Muscle of arm (tissue), 12 donors: ENCODE results near the gene METTL9. TPM values are rescaled to one million over a fixed set of nuclear protein-coding genes. Genes with fewer than 3 reads are reported as not detected.
"Not testable (repeated sequence)": the region's sequence is repeated elsewhere in the genome, so short reads cannot be mapped to it uniquely, and the experiment has no call there.

Experiments
- DNase-seq: peaks from one replicate; pipeline ENCODE4 v3.0.0-alpha.2; 2013
- polyA plus RNA-seq, 12 donors: library from polyadenylated mRNA; unstranded; fragments of 120-200 nt; gene quantifications; one replicate each; pipeline ENCODE4 v1.2.1, GENCODE V29; 2013; ENCODE audit not compliant: insufficient read length in 12 of 12

METTL9 gene
- polyA plus RNA-seq, 12 donors: 84.0 to 132 (median 111) TPM; not detected in 1

GRCh38 chr16:21605848-21606247 is 6.5 kb downstream of the METTL9 start:
- not testable (repeated sequence) for DNase-seq

- no peak for DNase-seq
Observed at GRCh38 chr16:21608639-21609328, 9.4 kb downstream of the METTL9 start.

DNA sequence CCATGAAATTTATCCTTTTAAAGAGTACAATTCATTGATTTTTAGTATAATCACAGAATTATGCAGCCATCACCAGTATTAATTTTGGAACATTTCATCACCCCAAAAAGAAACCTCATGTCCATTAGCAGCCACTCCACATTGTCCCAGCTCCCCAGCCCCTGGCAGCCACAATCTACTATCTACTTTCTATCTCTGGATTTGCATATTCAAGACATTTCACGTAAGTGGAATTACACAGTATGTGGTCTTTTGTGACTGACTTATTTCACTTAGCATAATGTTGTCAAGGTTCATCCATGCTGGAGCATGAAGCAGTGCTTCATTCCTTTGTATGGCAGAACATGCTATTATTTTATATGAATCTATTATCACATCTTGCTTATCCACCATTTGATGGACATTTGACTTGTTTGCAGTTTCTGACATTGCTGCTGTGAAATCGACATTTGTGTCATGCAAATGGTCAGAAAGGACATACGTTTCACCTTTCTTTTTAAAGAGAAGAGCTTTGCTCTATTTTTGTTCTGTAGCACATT is 10.7 kb downstream of the METTL9 start:
- DNase-seq: no peak

DNA sequence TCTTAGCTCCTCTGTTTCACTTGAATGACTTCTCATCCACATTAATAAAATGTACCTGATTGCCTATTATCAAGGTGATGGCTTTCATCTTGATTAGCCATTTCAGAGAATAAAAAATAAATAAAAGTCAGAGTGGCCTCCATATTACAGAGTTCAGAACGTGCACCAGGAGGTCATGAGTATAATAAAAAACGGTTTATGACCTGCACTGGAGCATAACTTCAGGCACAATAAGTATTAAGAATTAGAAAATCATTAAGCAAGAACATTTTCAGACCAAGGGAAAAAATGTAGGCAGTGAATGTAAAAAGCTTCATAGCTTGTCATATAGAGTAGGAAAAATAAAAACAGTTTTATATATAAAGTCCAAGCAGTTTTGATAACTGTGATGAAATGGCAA is 11.4 kb downstream of the METTL9 start:
- DNase-seq: no peak

DNA sequence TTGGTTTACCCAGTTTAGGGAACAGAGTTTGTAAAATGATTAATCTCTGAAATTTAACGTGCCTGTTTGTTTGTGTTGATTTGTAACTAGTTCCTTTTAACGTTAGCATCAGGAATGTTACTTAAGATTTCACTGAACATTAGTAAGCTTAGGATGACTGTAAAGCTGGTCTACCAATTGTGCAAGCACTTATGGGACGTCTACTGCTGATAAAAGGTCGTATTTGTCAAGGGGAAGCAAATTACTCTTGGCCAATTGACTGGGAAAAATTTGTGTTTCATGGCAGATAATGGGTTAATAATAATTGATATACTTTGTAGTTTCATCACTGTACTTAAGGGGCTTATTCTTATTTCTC is 11.8 kb downstream of the METTL9 start:
- no peak for DNase-seq

DNA sequence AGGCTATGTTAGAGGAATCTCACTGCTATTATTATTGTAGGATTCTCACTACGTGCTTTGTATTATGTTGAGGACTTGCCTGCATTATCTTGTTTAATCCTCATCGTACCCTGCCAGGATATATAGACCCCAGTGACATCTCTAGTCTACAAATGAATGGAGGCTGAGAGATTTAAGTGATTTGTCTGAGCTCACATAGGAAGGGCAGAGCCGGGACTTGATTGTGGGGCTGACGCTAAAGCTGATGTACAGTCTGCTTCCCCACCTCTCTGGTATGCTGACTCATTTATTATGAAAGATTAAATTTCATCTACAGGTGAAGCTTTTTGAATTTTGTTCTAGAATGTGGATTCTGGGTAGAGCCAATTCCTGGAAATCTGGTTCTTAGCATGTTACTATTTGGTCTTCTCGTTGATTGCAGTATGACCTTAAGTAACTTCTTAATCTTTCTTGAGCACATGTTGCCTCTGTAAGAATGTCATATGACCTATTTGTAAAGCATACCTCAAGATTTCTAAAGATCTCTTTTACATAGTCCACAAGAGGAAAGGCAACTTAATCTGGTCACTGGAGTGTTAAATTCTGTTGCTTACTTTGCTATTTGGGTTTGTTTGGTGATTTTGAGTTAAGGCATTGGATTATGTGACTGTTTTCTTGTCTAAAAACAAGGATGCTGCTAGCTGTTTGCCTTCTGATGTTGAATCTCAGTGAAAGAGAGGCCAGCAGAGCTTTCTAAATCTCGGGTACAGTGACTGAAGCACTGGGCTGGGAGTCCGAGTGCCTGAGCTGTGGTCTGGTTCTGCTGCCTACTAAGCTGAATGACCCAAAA is 12.4 kb downstream of the METTL9 start:
- DNase-seq: no peak

- DNase-seq: no peak
Observed at GRCh38 chr16:21613361-21613760, 14.0 kb downstream of the METTL9 start.

- DNase-seq: no peak
Observed at GRCh38 chr16:21613781-21614180, 14.4 kb downstream of the METTL9 start.

- DNase-seq: no peak
Observed at GRCh38 chr16:21614896-21615295, 15.5 kb downstream of the METTL9 start.

DNA sequence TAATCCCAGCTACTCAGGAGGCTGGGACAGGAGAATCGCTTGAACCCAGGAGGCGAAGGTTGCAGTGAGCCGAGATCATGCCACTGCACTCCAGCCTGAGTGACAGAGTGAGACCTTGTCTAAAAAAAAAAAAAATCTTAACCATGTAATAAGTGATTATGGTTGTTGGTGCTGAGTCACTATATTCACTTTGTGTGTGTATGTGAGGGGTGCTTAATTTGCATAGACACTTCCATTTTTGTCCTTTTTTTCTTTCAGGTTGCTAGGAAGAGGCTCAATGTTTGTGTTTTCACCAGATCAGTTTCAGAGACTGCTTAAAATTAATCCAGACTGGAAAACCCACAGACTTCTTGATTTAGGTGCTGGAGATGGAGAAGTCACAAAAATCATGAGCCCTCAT is 18.2 kb downstream of the METTL9 start:
- no peak for DNase-seq

GRCh38 chr16:21618281-21618680 is 18.9 kb downstream of the METTL9 start:
- no peak for DNase-seq

GRCh38 chr16:21619765-21620425 is 20.5 kb downstream of the METTL9 start:
- no peak for DNase-seq

GRCh38 chr16:21620592-21620991 is 21.2 kb downstream of the METTL9 start:
- DNase-seq: no peak

- no peak for DNase-seq
Observed at GRCh38 chr16:21622545-21622944, 23.2 kb downstream of the METTL9 start.

GRCh38 chr16:21625026-21625425 is 25.6 kb downstream of the METTL9 start:
- no peak for DNase-seq

- no peak for DNase-seq
Observed at GRCh38 chr16:21626659-21627277, 27.4 kb downstream of the METTL9 start.

DNA sequence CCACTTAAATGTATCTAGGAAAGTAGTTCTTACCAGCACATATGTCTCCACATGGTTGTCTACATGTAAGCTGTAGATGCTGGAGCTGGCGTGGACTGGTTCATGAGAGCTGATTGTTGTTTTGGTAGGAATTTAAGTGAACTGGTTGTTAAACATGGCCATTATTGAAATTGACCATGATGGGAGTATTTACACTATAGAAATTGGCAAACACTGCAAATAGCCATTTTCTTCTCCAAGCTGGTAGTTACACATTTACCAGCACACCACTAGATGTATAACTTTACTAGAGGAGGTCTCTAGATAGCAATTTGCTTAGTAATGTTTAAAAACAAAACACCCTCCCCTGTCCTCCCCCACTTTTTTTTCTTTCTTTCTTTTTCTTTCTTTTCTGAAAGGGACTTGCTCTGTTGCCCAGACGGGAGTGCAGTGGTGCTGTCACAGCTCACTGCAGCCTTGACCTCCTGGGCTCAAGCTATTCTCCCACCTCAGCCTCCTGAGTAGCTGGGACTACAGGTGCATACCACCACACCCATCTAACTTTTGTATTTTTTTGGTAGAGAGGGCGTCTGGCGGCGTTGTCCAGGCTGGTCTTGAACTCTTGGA is 28.8 kb downstream of the METTL9 start:
- no peak for DNase-seq

- DNase-seq: no peak
Observed at GRCh38 chr16:21628772-21629171, 29.4 kb downstream of the METTL9 start.

- not testable (repeated sequence) for DNase-seq
Observed at GRCh38 chr16:21629616-21630539, 30.5 kb downstream of the METTL9 start.

- DNase-seq: not testable (repeated sequence)
Observed at GRCh38 chr16:21630866-21631265, 31.5 kb downstream of the METTL9 start.
